ENCODE measurements around the gene GPHN. TPM values are rescaled to one million over a fixed set of nuclear protein-coding genes. Genes with fewer than 3 reads are reported as not detected.
A peak's percentile ranks its signal among the peaks of the same experiment; 100 is the strongest.
"Not testable (repeated sequence)": the region's sequence is repeated elsewhere in the genome, so short reads cannot be mapped to it uniquely, and the experiment has no call there.

Gene GPHN
- total RNA-seq, 2 donors from 2014 or later, result 21.7 to 23.2 TPM

- H3K4me3 Mint-ChIP-seq, result no peak overlapping the region
- no peaks in the 10 kb centered on the region for H3K4me1 Mint-ChIP-seq
- H3K9me3 Mint-ChIP-seq, result peaks cover 10% of the 10 kb centered on the region
- no peak for ATAC-seq (replicated peaks)
- H3K27ac Mint-ChIP-seq, result no peak overlapping the region
- no peaks in the 10 kb centered on the region for H3K36me3 Mint-ChIP-seq (ENCODE audit: low read depth)
- H3K27me3 Mint-ChIP-seq, result no peaks in the 10 kb centered on the region
Observed at GRCh38 chr14:66790101-66790500, 282.2 kb downstream of the GPHN start.

- Mint-ChIP-seq H3K27ac (no peak overlapping the region), H3K9me3 (peaks cover 24% of the 10 kb centered on the region), H3K27me3 (no peaks in the 10 kb centered on the region), H3K36me3 (ENCODE audit: low read depth) (peaks cover 9% of the 10 kb centered on the region), H3K4me1 (no peaks in the 10 kb centered on the region), H3K4me3 (no peak overlapping the region)
- no peak for ATAC-seq (replicated peaks)
Observed at GRCh38 chr14:66802962-66803361, 295.0 kb downstream of the GPHN start.

GRCh38 chr14:66804141-66804540 is 296.2 kb downstream of the GPHN start:
- no peak for ATAC-seq (replicated peaks)
- Mint-ChIP-seq H3K4me1 (no peaks in the 10 kb centered on the region), H3K27me3 (no peaks in the 10 kb centered on the region), H3K9me3 (peaks cover 20% of the 10 kb centered on the region), H3K4me3 (no peak overlapping the region), H3K36me3 (ENCODE audit: low read depth) (peaks cover 9% of the 10 kb centered on the region), H3K27ac (no peak overlapping the region)

GRCh38 chr14:66813636-66814035 is 305.7 kb downstream of the GPHN start:
- ATAC-seq (replicated peaks), result no peak
- no peaks in the 10 kb centered on the region for H3K27me3 Mint-ChIP-seq
- H3K9me3 Mint-ChIP-seq, result peaks cover 21% of the 10 kb centered on the region
- H3K4me1 Mint-ChIP-seq, result no peaks in the 10 kb centered on the region
- no peak overlapping the region for H3K27ac Mint-ChIP-seq
- no peak overlapping the region for H3K4me3 Mint-ChIP-seq
- peaks cover 23% of the 10 kb centered on the region for H3K36me3 Mint-ChIP-seq (ENCODE audit: low read depth)

GRCh38 chr14:66815687-66816086 is 307.7 kb downstream of the GPHN start:
- Mint-ChIP-seq H3K27me3 (no peaks in the 10 kb centered on the region), H3K9me3 (peaks cover 21% of the 10 kb centered on the region), H3K4me1 (no peaks in the 10 kb centered on the region), H3K4me3 (no peak overlapping the region), H3K27ac (no peak overlapping the region), H3K36me3 (ENCODE audit: low read depth) (peaks cover 23% of the 10 kb centered on the region)
- no peak for ATAC-seq (replicated peaks)

- no peak overlapping the region for H3K4me3 Mint-ChIP-seq
- H3K36me3 Mint-ChIP-seq (ENCODE audit: low read depth), result no peaks in the 10 kb centered on the region
Observed at GRCh38 chr14:66824251-66824650, 316.3 kb downstream of the GPHN start.

GRCh38 chr14:66827182-66827581 is 319.2 kb downstream of the GPHN start:
- H3K9me3 Mint-ChIP-seq, result no peaks in the 10 kb centered on the region
- H3K36me3 Mint-ChIP-seq (ENCODE audit: low read depth), result no peaks in the 10 kb centered on the region
- no peak overlapping the region for H3K4me3 Mint-ChIP-seq
- ATAC-seq (replicated peaks), result no peak
- H3K4me1 Mint-ChIP-seq, result no peaks in the 10 kb centered on the region
- no peaks in the 10 kb centered on the region for H3K27me3 Mint-ChIP-seq
- H3K27ac Mint-ChIP-seq, result no peak overlapping the region

More at GRCh38 chr14:66824251-66824650, 316.3 kb downstream of the GPHN start:
- H3K27ac Mint-ChIP-seq, result no peak overlapping the region
- no peaks in the 10 kb centered on the region for H3K27me3 Mint-ChIP-seq
- no peak for ATAC-seq (replicated peaks)
- H3K9me3 Mint-ChIP-seq, result no peaks in the 10 kb centered on the region
- H3K4me1 Mint-ChIP-seq, result no peaks in the 10 kb centered on the region

GRCh38 chr14:66831173-66831572 is 323.2 kb downstream of the GPHN start:
- H3K4me1 Mint-ChIP-seq, result no peaks in the 10 kb centered on the region
- H3K4me3 Mint-ChIP-seq, result no peak overlapping the region
- no peaks in the 10 kb centered on the region for H3K27me3 Mint-ChIP-seq
- H3K27ac Mint-ChIP-seq, result no peak overlapping the region
- no peak for ATAC-seq (replicated peaks)
- H3K9me3 Mint-ChIP-seq, result no peaks in the 10 kb centered on the region
- no peaks in the 10 kb centered on the region for H3K36me3 Mint-ChIP-seq (ENCODE audit: low read depth)

GRCh38 chr14:66833816-66834215 is 325.9 kb downstream of the GPHN start:
- ATAC-seq (replicated peaks), result no peak
- Mint-ChIP-seq H3K36me3 (ENCODE audit: low read depth) (no peaks in the 10 kb centered on the region), H3K27ac (no peak overlapping the region), H3K27me3 (no peaks in the 10 kb centered on the region), H3K4me1 (no peaks in the 10 kb centered on the region), H3K4me3 (no peak overlapping the region), H3K9me3 (no peaks in the 10 kb centered on the region)

GRCh38 chr14:66837436-66837835 is 329.5 kb downstream of the GPHN start:
- not testable (repeated sequence) for H3K27me3 Mint-ChIP-seq; H3K27ac Mint-ChIP-seq; ATAC-seq (replicated peaks); H3K4me1 Mint-ChIP-seq; H3K36me3 Mint-ChIP-seq (ENCODE audit: low read depth); H3K4me3 Mint-ChIP-seq; H3K9me3 Mint-ChIP-seq

GRCh38 chr14:66842911-66843512 is 335.1 kb downstream of the GPHN start:
- H3K27ac Mint-ChIP-seq, result no peak overlapping the region
- H3K36me3 Mint-ChIP-seq (ENCODE audit: low read depth), result no peaks in the 10 kb centered on the region
- ATAC-seq (replicated peaks), result no peak
- no peak overlapping the region for H3K4me3 Mint-ChIP-seq
- no peaks in the 10 kb centered on the region for H3K27me3 Mint-ChIP-seq
- no peaks in the 10 kb centered on the region for H3K9me3 Mint-ChIP-seq
- no peaks in the 10 kb centered on the region for H3K4me1 Mint-ChIP-seq

GRCh38 chr14:66850258-66850888 is 342.4 kb downstream of the GPHN start:
- Mint-ChIP-seq H3K36me3 (ENCODE audit: low read depth) (no peaks in the 10 kb centered on the region), H3K4me3 (no peak overlapping the region), H3K9me3 (peaks cover 4% of the 10 kb centered on the region), H3K4me1 (no peaks in the 10 kb centered on the region), H3K27ac (no peak overlapping the region), H3K27me3 (no peaks in the 10 kb centered on the region)
- ATAC-seq (replicated peaks), result peak; percentile 38

- H3K9me3 Mint-ChIP-seq, result peaks cover 9% of the 10 kb centered on the region
- H3K4me1 Mint-ChIP-seq, result no peaks in the 10 kb centered on the region
- ATAC-seq (replicated peaks), result no peak
- H3K4me3 Mint-ChIP-seq, result no peak overlapping the region
- no peak overlapping the region for H3K27ac Mint-ChIP-seq
- H3K27me3 Mint-ChIP-seq, result no peaks in the 10 kb centered on the region
- no peaks in the 10 kb centered on the region for H3K36me3 Mint-ChIP-seq (ENCODE audit: low read depth)
Observed at GRCh38 chr14:66853311-66853710, 345.4 kb downstream of the GPHN start.

GRCh38 chr14:66857867-66858266 is 349.9 kb downstream of the GPHN start:
- Mint-ChIP-seq H3K36me3 (ENCODE audit: low read depth) (no peaks in the 10 kb centered on the region), H3K4me3 (no peak overlapping the region), H3K4me1 (no peaks in the 10 kb centered on the region), H3K27me3 (no peaks in the 10 kb centered on the region), H3K9me3 (peaks cover 16% of the 10 kb centered on the region), H3K27ac (no peak overlapping the region)
- ATAC-seq (replicated peaks), result no peak

GRCh38 chr14:66859063-66859671 is 351.2 kb downstream of the GPHN start:
- H3K27me3 Mint-ChIP-seq, result no peaks in the 10 kb centered on the region
- no peak overlapping the region for H3K4me3 Mint-ChIP-seq
- no peak for ATAC-seq (replicated peaks)
- peaks cover 16% of the 10 kb centered on the region for H3K9me3 Mint-ChIP-seq
- H3K36me3 Mint-ChIP-seq (ENCODE audit: low read depth), result no peaks in the 10 kb centered on the region
- no peaks in the 10 kb centered on the region for H3K4me1 Mint-ChIP-seq
- no peak overlapping the region for H3K27ac Mint-ChIP-seq

Data from activated T-helper 17 cell treated with anti-CD3 and anti-CD28 coated beads, Interleukin-2, amount 50 U/mL, for 72 hours (primary cell).